ENCODE measurements around the gene NPAS1.

NPAS1 gene

DNA sequence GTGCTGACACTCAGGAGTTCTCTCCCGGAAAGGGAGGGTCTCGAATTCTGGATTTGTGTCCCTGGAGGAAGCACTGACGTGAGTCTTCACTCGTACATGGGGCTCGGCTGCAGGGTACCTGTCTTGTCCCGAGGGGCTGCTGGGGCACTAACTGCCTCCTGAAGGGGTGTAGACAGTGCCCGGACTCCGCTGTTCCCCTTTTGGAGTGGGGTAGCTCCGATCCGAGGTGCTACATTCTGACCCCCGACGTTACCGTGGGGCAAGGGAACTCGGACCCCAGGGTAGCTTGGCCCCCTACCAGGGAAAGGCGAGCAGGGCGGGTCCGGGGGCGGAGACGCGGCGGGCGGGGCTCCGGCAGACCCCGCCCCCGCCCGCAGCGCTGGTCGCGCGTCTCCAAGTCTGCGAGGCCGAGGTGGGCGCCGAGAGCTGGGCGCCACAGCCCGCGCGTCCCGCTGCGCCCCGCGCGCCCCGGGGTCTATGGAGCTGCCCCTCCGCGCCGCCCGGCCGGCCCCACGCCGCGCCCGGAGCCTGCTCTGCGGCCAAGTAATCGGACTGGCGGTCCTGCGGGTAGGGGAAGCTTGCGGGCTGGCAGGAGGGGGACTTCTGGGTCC is at the start of gene NPAS1:
Gene NPAS1 (plus strand): TSS at position 407 of the 611 bp plus-strand sequence. CDS start 1,211 bp downstream, outside the sequence.
- DNase-seq (ENCODE audit: low read depth, low spot score), result no peak

GRCh38 chr19:46970815-46971214 is 48.8 kb upstream of the NPAS1 start:
- no peak for DNase-seq (ENCODE audit: low read depth, low spot score)

DNA sequence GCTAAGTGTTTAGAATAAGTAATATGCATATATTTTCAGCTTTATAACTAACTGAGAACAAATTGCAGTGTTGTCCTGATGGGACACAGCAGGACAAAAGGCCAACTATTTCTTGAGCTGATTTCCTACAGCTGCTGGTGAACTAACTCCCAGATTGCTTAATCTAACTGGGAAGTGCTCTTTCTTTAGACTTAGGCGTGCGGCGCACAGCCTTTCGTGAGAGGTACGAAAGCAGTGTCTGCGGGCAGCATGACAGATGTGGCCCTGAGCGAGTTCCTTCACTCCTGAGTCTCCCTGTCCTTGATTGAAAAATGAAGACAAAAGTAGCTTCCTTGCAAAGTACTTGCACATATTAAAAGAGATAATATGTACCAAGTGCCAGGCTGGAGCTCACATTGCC is 47.3 kb upstream of the NPAS1 start:
- no peak for DNase-seq (ENCODE audit: low read depth, low spot score)

GRCh38 chr19:46974181-46974580 is 45.5 kb upstream of the NPAS1 start:
- no peak for DNase-seq (ENCODE audit: low read depth, low spot score)

GRCh38 chr19:46975011-46975924 is 44.4 kb upstream of the NPAS1 start:
- DNase-seq (ENCODE audit: low read depth, low spot score), result no peak

DNA sequence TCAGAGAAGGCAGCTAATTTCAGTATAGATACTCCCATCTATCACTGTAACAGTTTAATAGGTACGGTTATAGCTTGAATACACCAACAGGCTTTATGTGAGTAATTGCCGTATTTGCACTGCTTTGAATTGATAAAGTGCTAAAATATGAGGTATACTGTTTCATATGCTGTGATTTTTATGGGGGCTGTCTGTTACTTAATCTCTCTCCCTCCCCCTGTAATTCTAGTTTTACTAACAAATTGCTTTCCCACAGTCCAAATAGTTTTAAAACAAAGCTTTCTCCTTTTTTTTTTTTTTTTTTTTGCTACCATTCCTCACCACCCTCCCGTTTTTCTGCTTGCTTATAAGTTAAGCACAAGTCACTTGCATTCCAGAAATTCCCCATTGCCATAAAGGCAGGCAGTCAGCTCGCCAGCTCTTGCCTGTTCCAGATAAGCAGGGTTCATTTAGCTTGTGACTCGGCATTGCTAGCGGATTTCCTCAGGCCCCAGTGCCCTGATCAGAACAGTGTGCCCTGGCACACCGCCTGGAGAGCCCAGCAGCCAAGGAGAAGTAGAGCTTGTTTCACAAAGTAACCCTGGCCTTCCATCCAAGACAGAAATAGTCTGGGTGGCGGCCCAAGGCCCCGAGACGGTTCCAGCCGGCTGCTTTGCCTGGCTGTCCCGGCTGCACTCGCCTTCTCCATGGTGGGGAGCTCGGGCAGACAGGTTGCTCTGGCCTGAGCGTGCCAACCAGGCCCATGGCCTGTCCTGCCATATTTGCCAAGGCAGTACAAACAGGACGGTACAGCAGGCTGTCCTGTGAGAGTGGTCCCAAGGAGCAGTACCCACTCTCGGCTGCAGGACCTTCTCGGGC is 43.5 kb upstream of the NPAS1 start:
- no peak for DNase-seq (ENCODE audit: low read depth, low spot score)

DNA sequence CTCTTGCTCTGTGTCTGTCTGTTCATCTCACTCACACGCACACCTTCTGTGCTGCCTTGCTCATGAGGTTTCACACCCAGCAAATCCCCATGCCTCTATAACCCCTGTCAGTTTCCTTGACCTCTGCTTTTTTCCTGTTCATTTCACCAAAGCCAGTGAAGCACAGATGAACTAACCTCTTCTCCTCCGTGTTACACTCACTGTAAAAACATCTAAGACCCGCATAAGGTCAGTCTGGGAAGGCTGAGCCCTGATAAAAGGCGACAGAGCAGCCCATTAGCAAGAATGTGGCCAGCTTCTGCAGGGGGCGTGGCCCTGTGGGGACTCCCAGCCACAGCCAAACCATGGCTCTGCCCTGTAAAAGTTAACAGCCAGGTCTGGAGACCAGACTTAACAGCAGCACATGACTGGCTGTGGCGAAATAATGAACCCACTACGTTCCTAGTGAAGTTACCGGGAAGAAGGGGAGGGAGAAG is 42.8 kb upstream of the NPAS1 start:
- no peak for DNase-seq (ENCODE audit: low read depth, low spot score)

DNA sequence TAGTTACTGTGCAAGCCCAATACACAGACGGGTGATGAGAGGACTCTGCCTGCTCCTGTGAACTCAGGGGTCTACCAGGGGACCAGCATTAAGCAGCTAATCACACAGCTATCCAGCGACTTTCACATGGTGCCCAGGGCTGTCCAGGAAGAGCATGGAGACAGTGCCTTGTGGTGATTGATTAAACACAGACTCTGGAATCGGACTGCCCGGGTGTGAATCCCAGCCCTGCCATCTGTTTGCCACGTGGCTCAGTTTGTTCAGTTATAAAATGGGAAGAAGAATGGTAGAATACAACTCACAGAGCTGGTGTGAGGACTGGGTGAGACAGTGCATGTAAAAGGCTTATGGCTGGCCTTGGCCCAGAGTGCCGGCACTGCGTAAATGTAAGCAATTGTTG is 42.1 kb upstream of the NPAS1 start:
- no peak for DNase-seq (ENCODE audit: low read depth, low spot score)

- DNase-seq (ENCODE audit: low read depth, low spot score), result no peak
Observed at GRCh38 chr19:46978171-46978869, 41.3 kb upstream of the NPAS1 start.

- no peak for DNase-seq (ENCODE audit: low read depth, low spot score)
Observed at GRCh38 chr19:46979126-46980105, 40.2 kb upstream of the NPAS1 start.

GRCh38 chr19:46980761-46981160 is 38.9 kb upstream of the NPAS1 start:
- no peak for DNase-seq (ENCODE audit: low read depth, low spot score)

DNA sequence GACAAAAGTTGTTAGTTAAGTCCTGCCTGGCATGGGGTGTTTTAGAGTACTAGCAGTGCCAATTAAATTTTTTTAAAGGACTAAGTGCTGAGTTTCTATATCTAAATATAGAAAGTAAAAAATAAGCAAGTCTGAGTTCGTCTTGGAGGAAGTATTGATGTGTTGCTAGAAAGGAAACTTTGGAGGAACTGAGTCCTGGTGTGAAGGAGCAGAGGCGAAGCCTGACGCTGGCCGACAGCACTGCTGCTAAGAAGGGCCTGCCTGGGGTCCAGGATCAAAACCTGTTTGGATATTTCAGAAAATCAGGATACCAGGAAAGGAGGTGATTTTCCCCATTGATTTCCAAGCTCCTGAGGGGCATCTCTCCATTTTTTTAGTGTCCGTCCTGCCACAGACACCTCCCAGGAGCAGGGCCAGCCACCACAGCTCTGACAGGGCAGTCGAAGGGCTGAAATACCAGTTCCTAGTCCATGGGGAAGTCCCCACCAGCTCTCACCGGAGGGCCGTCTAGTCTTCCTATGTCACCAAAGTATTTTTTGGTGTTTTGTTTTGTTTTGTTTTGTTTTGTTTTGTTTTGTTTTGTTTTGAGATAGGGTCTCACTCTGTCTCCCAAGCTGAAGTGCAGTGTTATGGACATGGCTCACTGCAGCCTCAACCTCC is 38.2 kb upstream of the NPAS1 start:
- no peak for DNase-seq (ENCODE audit: low read depth, low spot score)

DNA sequence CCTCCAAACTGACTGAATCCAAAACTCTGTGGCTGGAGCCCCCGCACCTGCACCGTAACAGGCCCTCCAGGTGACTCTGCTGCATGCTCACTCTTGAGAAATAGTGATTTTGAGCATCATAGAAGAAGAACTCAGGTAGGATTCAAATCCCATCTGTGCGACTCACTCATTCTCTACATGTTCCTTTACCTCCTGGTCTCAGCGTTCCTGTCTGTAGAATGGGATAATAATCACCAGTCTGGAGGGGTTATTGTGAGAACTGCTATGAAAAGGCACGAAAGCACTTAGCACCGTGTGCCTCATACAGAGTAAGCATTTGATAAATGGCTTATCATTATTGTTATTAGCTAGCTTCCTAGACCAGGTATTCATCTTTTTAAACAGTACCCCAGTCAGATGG is 36.5 kb upstream of the NPAS1 start:
- no peak for DNase-seq (ENCODE audit: low read depth, low spot score)

GRCh38 chr19:46984077-46985010 is 35.3 kb upstream of the NPAS1 start:
- no peak for DNase-seq (ENCODE audit: low read depth, low spot score)

- DNase-seq (ENCODE audit: low read depth, low spot score), result no peak
Observed at GRCh38 chr19:46985542-46986415, 33.9 kb upstream of the NPAS1 start.

- DNase-seq (ENCODE audit: low read depth, low spot score), result no peak
Observed at GRCh38 chr19:46988614-46989230, 30.9 kb upstream of the NPAS1 start.

Measured in activated CD4-positive, CD25-positive, alpha-beta regulatory T cell treated with anti-CD3 and anti-CD28 coated beads, Interleukin-2, amount 50 U/mL, for 16 hours (primary cell).